Measurements from ENCODE around the gene SELENON.

Gene SELENON

GRCh38 chr1:25799935-25800702 is at the start of gene SELENON:
Gene SELENON (plus strand): TSS chr1:25800193. CDS start chr1:25800231, 38 bp downstream.
- no peak for DNase-seq (ENCODE audit: low spot score)

DNA sequence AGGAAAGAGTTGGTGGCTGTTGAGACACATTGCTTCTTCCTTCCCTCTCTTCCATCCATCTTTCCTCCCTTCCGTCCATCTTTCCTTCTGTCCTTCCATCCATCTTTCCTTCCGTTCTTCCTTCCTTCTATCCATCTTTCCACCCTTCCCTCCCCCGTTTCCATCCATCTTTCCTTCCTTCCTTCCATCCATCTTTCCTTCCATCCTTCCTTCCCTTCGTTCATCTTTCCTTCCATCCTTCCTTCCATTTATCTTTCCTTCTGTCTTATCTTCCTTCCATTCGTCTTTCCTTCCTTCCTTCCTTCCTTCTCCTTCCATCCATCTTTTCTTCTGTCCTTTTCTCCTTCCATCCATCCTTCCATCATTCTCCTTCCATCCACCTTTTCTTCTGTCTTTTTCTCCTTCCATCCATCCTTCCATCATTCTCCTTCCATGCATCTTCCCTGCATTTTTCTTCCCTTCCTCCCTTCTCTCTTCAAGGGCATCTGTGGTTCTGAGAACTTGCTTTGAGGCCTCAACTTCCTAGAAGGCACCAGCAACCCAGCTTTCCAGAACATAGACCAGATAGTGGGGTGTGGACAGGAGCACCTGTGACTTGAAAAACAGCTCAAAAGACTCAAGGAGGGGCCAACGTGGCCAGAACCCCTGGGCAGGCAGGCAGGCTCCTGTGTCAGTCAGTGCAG is 48.9 kb upstream of the SELENON start:
- DNase-seq (ENCODE audit: low spot score), result no peak

- no peak for DNase-seq (ENCODE audit: low spot score)
Measured at GRCh38 chr1:25754470-25755181, 45.4 kb upstream of the SELENON start.

DNA sequence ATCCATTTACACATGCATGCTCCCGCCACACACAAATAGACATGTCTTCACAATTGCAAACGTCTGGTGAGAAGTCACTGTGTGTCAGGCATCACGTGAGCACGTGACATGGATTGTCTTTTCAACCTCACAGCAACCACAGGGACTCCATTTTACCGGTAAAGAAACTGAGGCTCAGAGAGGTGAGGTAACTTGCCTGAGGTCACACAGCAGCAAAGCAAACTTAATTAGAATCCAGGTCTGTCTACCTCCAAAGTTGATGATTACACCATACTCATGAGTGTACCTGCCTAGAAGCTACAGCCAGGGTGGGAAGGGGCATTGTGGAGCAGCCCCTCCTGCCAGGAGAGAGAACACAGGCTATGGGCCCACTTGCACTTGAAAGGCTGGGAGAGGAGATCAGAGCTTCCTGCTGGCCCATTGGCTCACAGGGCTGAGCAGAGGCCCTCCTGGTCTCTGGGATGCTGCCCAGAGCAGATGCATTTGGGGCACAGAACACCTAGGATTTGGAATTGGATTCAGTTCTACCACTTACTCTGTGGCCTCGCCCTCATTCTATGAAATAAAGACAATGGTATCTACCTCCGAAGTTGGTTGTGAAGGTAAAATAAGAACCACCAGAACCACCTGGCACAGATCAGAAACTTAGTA is 44.4 kb upstream of the SELENON start:
- DNase-seq (ENCODE audit: low spot score), result no peak

DNA sequence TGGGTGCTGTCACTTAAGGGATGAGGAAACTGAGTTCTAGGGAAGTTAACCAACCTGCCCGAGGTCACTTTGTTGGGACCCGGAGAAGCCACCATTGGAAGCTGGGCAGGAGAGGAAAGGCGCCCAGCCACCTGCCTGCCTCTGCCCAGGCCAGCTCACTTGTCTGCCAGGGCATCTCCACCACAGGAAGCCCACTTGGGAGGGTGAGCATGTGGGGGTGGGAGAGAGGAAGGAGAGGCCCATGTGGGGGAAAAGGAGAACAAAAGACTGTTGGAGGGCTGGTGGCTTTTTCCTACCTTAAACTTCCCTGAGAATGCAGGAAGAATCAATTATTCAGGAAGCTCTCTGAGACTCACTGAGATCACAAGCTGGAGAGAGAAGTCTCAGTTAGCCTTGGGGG is 43.8 kb upstream of the SELENON start:
- DNase-seq (ENCODE audit: low spot score), result no peak

- DNase-seq (ENCODE audit: low spot score), result no peak
Measured at GRCh38 chr1:25757151-25757845, 42.7 kb upstream of the SELENON start.

GRCh38 chr1:25757846-25758185 is 42.2 kb upstream of the SELENON start:
- no peak for DNase-seq (ENCODE audit: low spot score)

GRCh38 chr1:25758466-25759070 is 41.4 kb upstream of the SELENON start:
- no peak for DNase-seq (ENCODE audit: low spot score)

GRCh38 chr1:25760122-25760719 is 39.8 kb upstream of the SELENON start:
- DNase-seq (ENCODE audit: low spot score), result no peak

DNA sequence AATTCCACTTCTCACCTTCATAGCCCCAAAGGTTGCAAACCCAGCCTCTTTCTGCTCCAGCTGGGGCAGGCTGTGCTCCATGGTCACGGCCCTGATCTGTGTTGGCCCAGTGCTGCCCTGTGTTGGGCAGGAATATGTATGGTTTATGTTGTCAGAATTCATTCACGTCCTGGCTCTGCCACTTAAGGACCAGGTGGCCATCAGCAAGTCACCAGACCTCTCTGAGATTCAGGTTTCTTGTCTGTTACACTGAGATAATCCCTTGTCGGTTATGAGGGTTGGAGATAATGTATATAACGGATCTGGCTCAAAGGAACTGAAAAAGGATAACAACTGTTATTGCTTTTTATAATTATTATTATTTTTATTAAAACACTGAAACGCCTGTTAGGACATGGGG is 39.1 kb upstream of the SELENON start:
- DNase-seq (ENCODE audit: low spot score), result no peak

GRCh38 chr1:25763493-25763892 is 36.5 kb upstream of the SELENON start:
- no peak for DNase-seq (ENCODE audit: low spot score)

DNA sequence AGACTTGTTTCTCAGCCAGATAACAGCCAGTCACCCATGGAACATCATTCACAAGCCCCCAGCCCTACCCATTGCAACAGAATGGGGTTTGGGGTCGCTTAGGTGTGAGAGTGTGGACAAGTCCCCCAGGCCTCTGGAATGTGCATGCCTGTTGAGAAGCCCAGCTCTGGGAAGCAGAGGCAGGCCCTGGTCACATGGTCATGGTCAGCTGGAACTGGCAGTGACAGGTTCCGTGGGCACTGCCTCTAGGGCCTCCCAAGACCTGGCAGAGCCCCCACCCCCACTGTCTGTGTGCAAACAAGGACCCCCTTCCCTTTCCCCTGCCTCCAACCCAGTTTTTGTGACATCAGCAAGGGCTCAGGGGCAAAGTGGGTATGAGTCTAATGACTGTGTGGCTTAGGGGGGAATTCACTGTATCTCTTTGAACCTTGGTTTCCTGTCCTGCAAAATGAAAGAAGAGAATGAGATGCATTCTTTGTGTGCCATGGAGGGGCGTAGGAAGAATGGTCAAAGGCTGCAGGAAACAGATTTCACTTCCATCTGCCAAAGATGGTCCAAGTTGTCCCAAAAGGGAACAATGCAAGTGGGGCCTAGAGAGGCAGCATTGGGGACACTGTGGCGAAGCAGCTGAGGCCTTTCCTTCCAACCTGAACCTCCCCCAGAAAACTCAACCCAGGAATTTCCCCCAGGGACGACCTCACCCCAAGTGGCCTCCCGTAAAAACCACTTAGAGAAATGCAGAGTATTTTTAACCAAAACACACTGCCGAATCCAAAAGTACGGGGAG is 34.7 kb upstream of the SELENON start:
- DNase-seq (ENCODE audit: low spot score), result no peak

GRCh38 chr1:25765923-25766589 is 33.9 kb upstream of the SELENON start:
- DNase-seq (ENCODE audit: low spot score), result no peak

- DNase-seq (ENCODE audit: low spot score), result no peak
Measured at GRCh38 chr1:25766721-25767436, 33.1 kb upstream of the SELENON start.

DNA sequence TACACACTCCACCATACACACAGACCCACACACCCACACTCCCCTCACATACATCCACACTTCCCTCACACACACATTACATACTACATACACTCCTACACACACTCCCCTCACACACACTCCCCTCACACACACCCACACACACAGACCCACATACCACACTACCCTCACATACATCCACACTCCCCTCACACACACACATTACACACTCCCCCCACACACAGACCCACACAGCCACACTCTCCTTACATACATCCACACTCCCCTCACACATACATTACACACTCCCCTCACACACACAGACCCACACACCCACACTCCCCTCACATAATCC is 32.6 kb upstream of the SELENON start:
- DNase-seq (ENCODE audit: low spot score), result no peak

- DNase-seq (ENCODE audit: low spot score), result no peak
Measured at GRCh38 chr1:25768999-25769398, 31.0 kb upstream of the SELENON start.

DNA sequence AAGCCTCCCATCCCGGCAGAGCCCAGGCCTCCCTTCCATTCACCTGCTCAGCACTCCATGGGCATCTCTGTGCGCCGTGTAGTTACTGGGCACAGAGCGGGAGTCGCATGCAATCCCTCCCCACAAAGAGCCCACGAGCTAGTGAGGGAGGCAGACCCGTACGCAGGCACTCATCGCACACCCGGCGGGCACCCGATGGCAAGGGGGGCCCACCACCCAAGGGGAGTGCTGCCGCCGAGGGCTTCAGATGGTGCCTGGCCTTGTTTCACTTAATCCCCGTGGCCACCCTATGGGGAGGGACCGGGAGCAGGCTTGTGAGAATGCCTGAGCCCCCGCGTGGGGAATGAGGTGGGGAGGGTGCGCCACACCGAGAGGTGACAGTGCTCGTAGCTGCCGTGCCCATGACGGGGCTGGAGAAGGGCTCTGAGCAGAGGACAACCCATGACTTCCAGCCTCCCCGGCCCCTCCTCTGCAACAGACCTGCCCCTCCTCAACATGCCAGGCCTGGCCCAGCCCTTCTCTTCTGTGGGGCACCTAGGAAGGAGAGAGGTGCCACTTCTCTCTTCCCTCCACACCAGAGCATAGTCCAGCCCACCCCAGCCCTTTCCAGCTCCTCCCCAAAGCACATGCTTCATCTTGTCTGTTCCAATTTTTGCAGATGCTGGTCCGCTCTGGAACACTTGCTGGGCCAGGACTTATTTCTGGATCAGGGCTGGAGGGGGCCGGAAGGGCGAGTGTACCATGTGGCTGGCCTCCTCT is 30.2 kb upstream of the SELENON start:
- DNase-seq (ENCODE audit: low spot score), result no peak

- no peak for DNase-seq (ENCODE audit: low spot score)
Measured at GRCh38 chr1:25770541-25771220, 29.3 kb upstream of the SELENON start.
